Activated CD8-positive, alpha-beta memory T cell treated with anti-CD3 and anti-CD28 coated beads, Interleukin-2, amount 10 ng/mL, durations not matched to agents 7 days and 5 days (primary cell): ENCODE results near the gene SIGLEC10. TPM values are rescaled to one million over a fixed set of nuclear protein-coding genes. Genes with fewer than 3 reads are reported as not detected.
"Not testable (repeated sequence)": the region's sequence is repeated elsewhere in the genome, so short reads cannot be mapped to it uniquely, and the experiment has no call there.

Source experiments
- ATAC-seq: fragments of 150-1000 bp; cut with Tn5 transposase; one replicate; pipeline ENCODE4 v1.10.0; 2021; ENCODE audit warnings: moderate library complexity
- CTCF ChIA-PET: fragments of 350-600 bp; sonication (Branson Sonifier 250); formaldehyde crosslinking; loops from one replicate; lab custom pipeline; 2021; ENCODE audit warnings: antibody characterized with exemption; lab: Charles Lee
- DNase-seq: peaks from one replicate; pipeline ENCODE4 v3.0.0-alpha.2; 2020
- H3K27ac Mint-ChIP-seq: one replicate; pipeline ENCODE4 v1.8.0; 2021; ENCODE audit warnings: mild to moderate bottlenecking, mixed read lengths
- H3K27me3 Mint-ChIP-seq: one replicate; pipeline ENCODE4 v1.8.0; 2021; ENCODE audit warnings: mixed read lengths
- H3K36me3 Mint-ChIP-seq: one replicate; pipeline ENCODE4 v1.8.0; 2021; ENCODE audit warnings: mild to moderate bottlenecking, mixed read lengths
- H3K4me1 Mint-ChIP-seq: one replicate; pipeline ENCODE4 v1.8.0; 2021; ENCODE audit warnings: mixed read lengths
- H3K4me3 Mint-ChIP-seq: one replicate; pipeline ENCODE4 v1.8.0; 2021; ENCODE audit warnings: mild to moderate bottlenecking, moderate library complexity, mixed read lengths
- H3K9me3 Mint-ChIP-seq: one replicate; pipeline ENCODE4 v1.8.0; 2022; ENCODE audit warnings: low read depth, mixed read lengths
- total RNA-seq, 2 experiments: library from RNA; stranded (reverse); gene quantifications; one replicate each; pipeline ENCODE4 v1.2.3, GENCODE V29; 2021

The SIGLEC10 gene, protein sequence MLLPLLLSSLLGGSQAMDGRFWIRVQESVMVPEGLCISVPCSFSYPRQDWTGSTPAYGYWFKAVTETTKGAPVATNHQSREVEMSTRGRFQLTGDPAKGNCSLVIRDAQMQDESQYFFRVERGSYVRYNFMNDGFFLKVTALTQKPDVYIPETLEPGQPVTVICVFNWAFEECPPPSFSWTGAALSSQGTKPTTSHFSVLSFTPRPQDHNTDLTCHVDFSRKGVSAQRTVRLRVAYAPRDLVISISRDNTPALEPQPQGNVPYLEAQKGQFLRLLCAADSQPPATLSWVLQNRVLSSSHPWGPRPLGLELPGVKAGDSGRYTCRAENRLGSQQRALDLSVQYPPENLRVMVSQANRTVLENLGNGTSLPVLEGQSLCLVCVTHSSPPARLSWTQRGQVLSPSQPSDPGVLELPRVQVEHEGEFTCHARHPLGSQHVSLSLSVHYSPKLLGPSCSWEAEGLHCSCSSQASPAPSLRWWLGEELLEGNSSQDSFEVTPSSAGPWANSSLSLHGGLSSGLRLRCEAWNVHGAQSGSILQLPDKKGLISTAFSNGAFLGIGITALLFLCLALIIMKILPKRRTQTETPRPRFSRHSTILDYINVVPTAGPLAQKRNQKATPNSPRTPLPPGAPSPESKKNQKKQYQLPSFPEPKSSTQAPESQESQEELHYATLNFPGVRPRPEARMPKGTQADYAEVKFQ
- 1 to 10 TPM; 1.4 to 2.1 TPM for total RNA-seq

DNA sequence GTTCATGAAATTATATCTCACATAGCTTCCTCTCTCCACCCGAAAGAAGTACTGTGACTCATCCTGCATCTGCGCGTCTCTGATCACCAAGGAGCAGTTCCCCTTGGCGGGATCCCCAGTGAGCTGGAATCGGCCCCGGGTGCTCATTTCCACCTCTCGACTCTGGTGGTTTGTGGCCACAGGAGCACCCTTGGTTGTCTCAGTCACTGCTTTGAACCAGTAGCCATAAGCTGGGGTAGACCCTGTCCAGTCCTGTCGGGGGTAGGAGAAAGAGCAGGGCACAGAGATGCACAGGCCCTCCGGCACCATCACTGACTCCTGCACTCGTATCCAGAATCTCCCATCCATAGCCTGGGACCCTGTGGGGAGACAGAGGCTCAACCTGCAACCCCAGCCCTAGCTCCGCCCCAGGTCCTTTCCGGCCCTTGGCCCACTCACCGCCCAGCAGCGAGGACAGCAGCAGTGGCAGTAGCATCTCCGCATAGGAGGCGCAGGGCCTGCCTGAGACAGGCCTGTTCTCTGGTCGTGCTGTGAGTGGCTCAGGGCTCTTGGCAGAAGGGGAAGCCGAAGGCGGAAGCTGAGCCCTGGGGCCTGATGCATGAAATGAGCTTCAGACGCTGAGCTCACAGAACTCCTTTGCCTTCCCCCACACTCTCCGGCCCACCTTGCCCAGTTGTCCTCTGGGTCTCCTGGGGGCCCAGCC is at the start of gene SIGLEC10:
Gene SIGLEC10, minus strand, starts transcription at position 536 of the 703 bp plus-strand sequence. Its CDS starts 61 bp downstream, at position 475.
- Mint-ChIP-seq H3K4me3 (peak within 1 kb of the TSS; percentile 21), H3K9me3 (no peaks in the 10 kb centered on the region)

DNA sequence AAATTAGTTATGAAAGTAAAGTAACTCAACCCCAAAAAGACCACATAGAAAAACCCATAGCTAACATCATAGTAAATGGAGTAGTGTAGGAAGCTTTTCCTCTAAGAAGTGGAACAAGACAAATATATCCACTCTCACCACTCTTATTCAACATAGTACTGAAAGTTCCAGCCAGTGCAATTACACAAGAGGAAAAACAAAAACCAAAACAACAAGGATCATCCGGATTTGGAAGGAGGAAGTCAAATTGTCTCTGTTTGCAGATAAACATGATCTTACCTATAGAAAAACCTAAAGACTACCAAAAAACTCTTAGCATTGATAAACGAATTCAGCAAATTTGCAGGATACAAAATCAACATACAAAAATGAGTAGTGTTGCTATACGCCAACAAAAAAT is 49.3 kb upstream of the SIGLEC10 start:
- H3K36me3 Mint-ChIP-seq, result peaks cover 5% of the 10 kb centered on the region
- H3K4me1 Mint-ChIP-seq, result peaks cover 39% of the 10 kb centered on the region
- CTCF ChIA-PET, result interaction anchor here (2.3 kb wide), 1 partner anchor 190 kb away, joined by 12 read pairs; no protein-coding TSS in a partner anchor
- H3K27ac Mint-ChIP-seq, result no peak overlapping the region
- ATAC-seq (no peak), DNase-seq (no peak)
- H3K4me3 Mint-ChIP-seq, result no peak overlapping the region
- peaks cover 49% of the 10 kb centered on the region for H3K27me3 Mint-ChIP-seq
- H3K9me3 Mint-ChIP-seq, result no peaks in the 10 kb centered on the region

More for the DNA sequence above, at the start of gene SIGLEC10:
- DNase-seq (peak; percentile 56), ATAC-seq (peak; percentile 68)
- Mint-ChIP-seq H3K27me3 (peaks cover 11% of the 10 kb centered on the region), H3K27ac (peak within 1 kb of the TSS; percentile 62), H3K4me1 (peaks cover 22% of the 10 kb centered on the region), H3K36me3 (no peaks in the 10 kb centered on the region)
- CTCF ChIA-PET, result interaction anchor here (0.7 to 7.2 kb wide), 11 partner anchors 9 to 249 kb away, joined by 3 to 108 read pairs (median 4); no protein-coding TSS in a partner anchor

DNA sequence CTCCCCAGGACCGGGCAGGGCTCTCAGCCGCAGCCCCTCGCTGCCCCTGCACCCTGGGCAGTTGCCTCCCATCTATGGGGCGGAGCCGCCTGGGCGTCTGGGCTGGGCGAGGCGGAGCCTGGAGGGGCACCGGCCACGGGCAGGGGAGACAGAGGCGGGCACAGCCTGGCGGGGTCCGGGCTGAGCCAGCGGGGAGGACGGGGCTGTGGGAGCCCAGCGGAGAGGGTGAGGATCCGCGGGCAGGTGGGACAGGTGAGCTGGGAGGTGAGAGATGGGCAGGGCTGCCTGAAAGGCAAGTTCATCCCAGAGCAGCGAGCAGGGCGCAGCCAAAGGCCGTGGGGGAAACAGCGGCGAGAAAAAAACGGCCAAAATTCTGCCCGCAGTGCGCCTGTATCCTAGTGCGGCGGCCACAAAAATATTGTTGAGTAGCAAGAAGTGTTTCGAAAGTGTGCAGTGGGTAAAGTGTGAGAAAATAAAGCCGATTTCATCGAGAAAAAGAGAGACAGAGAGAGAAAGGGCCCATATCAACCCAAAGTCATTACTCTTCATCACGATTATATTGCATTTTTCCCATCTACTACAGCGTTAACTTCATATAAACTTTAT is 46.6 kb upstream of the SIGLEC10 start:
- H3K9me3 Mint-ChIP-seq, CTCF ChIA-PET, H3K27ac Mint-ChIP-seq, H3K36me3 Mint-ChIP-seq, H3K4me3 Mint-ChIP-seq, DNase-seq: not testable (repeated sequence)
- H3K27me3 Mint-ChIP-seq, result peaks cover 53% of the 10 kb centered on the region
- H3K4me1 Mint-ChIP-seq, result peaks cover 44% of the 10 kb centered on the region
- peak; percentile 67 for ATAC-seq

DNA sequence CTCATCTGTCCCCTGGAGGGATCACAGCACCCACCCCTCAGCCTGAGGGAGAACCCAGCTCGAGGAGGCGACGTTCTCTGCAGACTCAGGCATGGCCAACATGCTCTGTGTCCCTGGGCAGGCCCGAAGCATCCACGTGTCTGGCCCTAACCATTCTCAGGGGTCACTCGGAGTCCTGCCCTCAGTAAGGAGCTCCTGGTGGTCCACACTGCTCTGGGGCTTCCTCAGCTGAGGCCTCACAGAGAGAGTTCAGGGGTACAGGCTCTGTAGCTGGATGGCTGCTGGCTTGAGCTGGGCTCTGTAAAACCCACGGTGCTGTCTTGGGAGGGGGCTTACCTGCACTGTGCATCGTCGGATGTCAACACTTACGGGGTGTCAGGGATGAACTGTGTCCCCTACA is 45.2 kb upstream of the SIGLEC10 start:
- Mint-ChIP-seq H3K27me3 (peaks cover 51% of the 10 kb centered on the region), H3K4me3 (no peak overlapping the region), H3K36me3 (peaks cover 5% of the 10 kb centered on the region), H3K4me1 (peaks cover 30% of the 10 kb centered on the region), H3K27ac (no peak overlapping the region), H3K9me3 (no peaks in the 10 kb centered on the region)
- CTCF ChIA-PET, result interaction anchor here (0.7 to 1.7 kb wide), 5 partner anchors 10 to 53 kb away, joined by 3 to 8 read pairs (median 3); no protein-coding TSS in a partner anchor
- DNase-seq (no peak), ATAC-seq (no peak)

DNA sequence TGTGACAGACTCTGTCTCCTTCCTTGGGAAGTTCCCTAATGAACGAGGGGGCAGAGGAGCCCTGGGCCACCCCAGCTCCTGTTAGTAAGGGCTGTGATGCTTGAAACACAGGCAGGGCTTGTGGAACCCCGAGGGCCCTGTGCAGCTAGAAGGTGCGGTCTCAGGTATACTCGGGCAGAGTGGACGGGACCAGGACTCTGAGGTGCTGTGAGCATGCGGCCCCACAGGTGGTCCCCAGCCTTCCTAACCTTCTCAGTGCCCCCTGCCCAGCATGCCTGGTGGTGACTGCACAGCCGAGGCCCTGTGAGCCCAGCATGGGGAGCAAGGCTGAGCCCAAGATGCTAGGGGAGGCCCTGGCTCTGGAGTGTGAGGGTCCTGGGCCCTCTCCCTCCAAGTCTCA is 44.8 kb upstream of the SIGLEC10 start:
- CTCF ChIA-PET, result interaction anchor here (0.6 to 1.7 kb wide), 3 partner anchors 11 to 42 kb away, joined by 3 to 8 read pairs (median 5); no protein-coding TSS in a partner anchor

DNA sequence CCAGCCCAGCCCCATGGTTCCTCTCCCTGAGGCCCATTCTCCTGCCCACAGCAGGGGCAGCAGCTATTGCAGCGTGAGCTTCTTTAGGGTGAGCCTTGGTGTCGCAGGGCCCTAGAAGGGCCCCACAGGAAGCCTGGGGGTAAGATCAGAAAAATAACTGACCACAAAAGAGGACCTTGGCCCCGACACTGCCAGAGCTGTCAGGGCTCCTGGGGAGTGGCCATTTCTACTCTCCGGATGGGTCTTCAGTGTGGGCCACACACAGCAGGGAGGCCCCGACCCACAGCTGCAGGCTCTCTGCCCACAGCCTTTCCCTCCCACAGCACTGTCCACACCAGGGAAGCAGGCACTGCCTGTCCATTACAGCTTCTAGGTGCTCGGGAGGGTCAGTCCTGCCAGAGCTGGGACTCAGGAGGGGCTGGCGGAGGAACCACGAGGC is 44.3 kb upstream of the SIGLEC10 start:
- no peak for ATAC-seq
- H3K9me3 Mint-ChIP-seq, result no peaks in the 10 kb centered on the region
- CTCF ChIA-PET, result interaction anchor here (0.6 to 1.7 kb wide), 3 partner anchors 11 to 41 kb away, joined by 3 to 8 read pairs (median 5); no protein-coding TSS in a partner anchor
- H3K27me3 Mint-ChIP-seq, result peaks cover 41% of the 10 kb centered on the region
- DNase-seq, result no peak
- no peak overlapping the region for H3K4me3 Mint-ChIP-seq
- no peak overlapping the region for H3K27ac Mint-ChIP-seq
- peaks cover 5% of the 10 kb centered on the region for H3K36me3 Mint-ChIP-seq
- H3K4me1 Mint-ChIP-seq, result peaks cover 24% of the 10 kb centered on the region

More for the DNA sequence above, 44.8 kb upstream of the SIGLEC10 start:
- DNase-seq, result no peak
- Mint-ChIP-seq H3K36me3 (peaks cover 5% of the 10 kb centered on the region), H3K27ac (no peak overlapping the region), H3K27me3 (peaks cover 47% of the 10 kb centered on the region), H3K9me3 (no peaks in the 10 kb centered on the region), H3K4me3 (no peak overlapping the region), H3K4me1 (peaks cover 27% of the 10 kb centered on the region)
- ATAC-seq, result no peak

DNA sequence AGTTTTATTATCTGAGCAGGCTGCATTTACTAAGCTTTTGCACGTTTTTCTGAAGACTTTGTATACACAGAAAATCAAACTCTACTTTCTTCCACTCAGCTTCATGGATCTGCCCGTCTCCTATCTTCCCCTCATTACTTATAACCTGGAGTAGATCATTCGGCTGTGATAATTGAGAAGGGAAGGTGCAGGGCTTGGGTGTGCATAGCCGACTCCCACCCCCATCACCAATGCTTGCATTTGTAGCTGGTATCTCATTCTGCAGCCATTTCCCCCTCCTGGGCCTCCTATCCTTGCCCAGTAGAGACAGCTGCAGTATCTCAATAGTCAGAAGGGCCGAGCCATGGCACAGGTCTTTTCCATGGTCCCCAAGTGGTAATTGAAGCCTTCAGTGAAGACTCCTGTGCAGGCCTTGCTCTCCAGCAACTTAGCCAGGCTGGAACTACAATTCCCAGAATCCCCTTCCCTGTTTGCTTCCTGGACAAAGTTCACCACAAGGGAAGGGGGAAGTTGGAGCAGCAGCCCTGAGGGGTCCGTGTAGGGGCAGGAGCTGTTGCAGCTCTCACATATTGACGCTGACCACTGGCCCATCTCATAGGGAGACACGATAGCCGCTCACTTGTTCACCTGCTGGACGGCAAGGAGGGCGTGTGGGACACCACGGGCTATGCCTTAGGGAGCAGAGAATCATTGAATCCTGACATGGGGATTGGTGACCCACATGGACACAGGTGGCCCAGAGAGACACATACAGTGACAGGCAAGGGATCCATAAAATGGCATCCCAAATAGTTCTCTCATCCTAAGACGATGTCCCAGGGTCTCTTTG is 42.9 kb upstream of the SIGLEC10 start:
- no peak overlapping the region for H3K27ac Mint-ChIP-seq
- peaks cover 22% of the 10 kb centered on the region for H3K4me1 Mint-ChIP-seq
- ATAC-seq, result no peak
- DNase-seq, result no peak
- H3K9me3 Mint-ChIP-seq, result no peaks in the 10 kb centered on the region
- peaks cover 30% of the 10 kb centered on the region for H3K27me3 Mint-ChIP-seq
- peaks cover 5% of the 10 kb centered on the region for H3K36me3 Mint-ChIP-seq
- no peak overlapping the region for H3K4me3 Mint-ChIP-seq
- CTCF ChIA-PET, result no interaction called here

DNA sequence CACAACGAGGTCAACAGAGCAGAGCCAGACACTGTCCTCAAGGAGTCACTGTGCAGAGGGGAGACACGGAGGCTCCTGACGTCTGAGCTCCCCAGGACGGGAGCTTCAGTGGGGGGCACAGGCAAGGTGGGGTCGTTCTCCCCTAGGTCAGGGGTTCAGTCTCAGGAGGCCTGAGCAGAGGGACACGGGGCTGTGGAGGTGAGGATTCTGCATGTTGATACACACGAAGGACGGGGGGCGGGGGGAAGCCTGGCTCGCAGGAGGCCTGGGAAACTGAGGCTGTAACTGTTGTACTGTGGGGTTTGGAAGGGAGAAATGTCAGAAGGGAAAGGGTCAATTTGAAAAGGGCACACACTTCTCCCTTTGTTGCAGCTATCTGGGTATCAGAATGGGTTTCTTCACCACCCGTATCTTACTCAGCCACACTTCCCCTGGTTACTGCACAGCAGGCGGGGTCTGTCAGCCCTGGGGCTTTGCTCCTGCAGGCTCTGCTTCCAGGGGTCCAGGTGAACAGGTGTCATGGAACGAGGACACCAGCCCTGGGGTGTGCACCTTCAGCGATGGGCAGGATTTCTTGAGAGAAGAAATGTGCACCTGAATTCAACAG is 41.6 kb upstream of the SIGLEC10 start:
- no peak for ATAC-seq
- H3K36me3 Mint-ChIP-seq, result no peaks in the 10 kb centered on the region
- peaks cover 17% of the 10 kb centered on the region for H3K4me1 Mint-ChIP-seq
- CTCF ChIA-PET, result interaction anchor here (0.8 kb wide), 1 partner anchor 22 kb away, joined by 3 read pairs; no protein-coding TSS in a partner anchor
- no peaks in the 10 kb centered on the region for H3K9me3 Mint-ChIP-seq
- no peak overlapping the region for H3K27ac Mint-ChIP-seq
- H3K4me3 Mint-ChIP-seq, result no peak overlapping the region
- DNase-seq, result peak; percentile 15
- peaks cover 22% of the 10 kb centered on the region for H3K27me3 Mint-ChIP-seq

DNA sequence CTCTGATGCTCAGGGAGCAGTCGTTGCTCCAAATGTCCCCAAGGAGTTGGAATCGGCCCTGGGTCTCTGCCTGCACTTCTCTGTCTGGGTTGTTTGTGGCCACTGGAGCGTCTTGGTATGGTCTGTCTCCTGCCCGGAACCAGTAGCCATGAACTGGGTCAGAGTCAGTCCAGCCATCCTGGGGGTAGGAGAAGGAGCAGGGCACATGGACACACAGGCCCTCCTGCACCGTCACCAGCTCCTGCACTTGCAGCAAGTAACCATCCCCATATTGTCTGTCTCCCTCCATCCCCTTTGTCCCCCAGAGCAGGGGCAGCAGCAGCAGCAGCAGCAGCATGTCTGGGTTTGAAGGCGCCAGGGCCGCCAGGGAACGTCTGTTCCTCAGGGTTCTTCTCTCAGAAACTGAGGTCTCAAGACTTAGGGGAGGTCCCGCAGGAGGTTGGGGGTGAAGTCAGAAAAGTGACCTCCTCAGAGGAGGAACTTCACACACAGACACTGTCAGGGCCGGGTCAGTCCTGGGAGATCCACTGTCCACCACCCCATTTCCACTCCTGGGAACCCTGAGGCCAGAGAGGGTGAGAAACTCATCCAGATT is 40.7 kb upstream of the SIGLEC10 start, which contains the start of gene SIGLEC8:
Gene SIGLEC8, minus strand, starts transcription at position 404 of the 595 bp plus-strand sequence. Its CDS starts 67 bp downstream, at position 337.
- ATAC-seq, result no peak
- CTCF ChIA-PET, result interaction anchor here (0.8 kb wide), 1 partner anchor 22 kb away, joined by 3 read pairs; no protein-coding TSS in a partner anchor
- no peak within 1 kb of the TSS for H3K4me3 Mint-ChIP-seq

DNA sequence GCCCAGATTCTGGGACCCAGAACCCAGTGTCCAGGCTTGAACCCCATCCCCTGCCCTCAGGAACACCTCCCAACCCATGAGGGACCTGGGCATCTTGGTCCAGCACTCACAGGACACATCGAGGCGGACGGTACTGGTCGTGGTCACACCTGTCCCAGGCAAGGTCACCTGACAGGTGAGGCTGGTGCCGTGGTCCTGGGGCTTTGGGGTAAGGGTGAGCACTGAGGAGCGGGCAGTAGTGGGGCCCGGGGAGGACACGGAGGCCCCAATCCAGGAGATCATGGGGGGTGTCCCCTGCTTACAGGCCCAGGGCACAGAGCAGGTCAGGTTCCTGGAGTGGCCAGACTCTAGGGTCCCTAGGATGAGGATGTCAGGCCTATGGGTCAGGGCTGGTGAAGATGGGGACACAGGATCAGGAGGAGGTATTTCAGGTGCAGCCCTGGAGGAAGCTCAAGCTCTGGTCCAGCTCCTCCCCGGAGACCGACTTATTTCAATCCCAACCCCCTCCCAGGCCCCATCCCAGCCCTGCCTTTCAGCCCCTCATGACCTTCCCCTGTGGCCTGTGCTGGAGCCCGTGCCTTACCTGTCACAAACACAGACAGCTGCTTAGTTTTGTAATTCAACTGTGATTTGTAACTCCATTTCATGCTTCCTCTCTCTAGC is 40.0 kb upstream of the SIGLEC10 start:
- Mint-ChIP-seq H3K36me3 (no peaks in the 10 kb centered on the region), H3K27me3 (peaks cover 14% of the 10 kb centered on the region), H3K4me3 (no peak overlapping the region), H3K4me1 (peaks cover 8% of the 10 kb centered on the region), H3K9me3 (no peaks in the 10 kb centered on the region), H3K27ac (no peak overlapping the region)
- ATAC-seq (no peak), DNase-seq (peak; percentile 31)
- CTCF ChIA-PET, result no interaction called here

More for the DNA sequence above, 40.7 kb upstream of the SIGLEC10 start, which contains the start of gene SIGLEC8:
- Mint-ChIP-seq H3K36me3 (no peaks in the 10 kb centered on the region), H3K9me3 (no peaks in the 10 kb centered on the region), H3K4me1 (peaks cover 12% of the 10 kb centered on the region), H3K27me3 (peaks cover 21% of the 10 kb centered on the region), H3K27ac (no peak within 1 kb of the TSS)
- peak; percentile 30 for DNase-seq
